ENCODE measurements around the gene MDP1.

Gene MDP1

DNA sequence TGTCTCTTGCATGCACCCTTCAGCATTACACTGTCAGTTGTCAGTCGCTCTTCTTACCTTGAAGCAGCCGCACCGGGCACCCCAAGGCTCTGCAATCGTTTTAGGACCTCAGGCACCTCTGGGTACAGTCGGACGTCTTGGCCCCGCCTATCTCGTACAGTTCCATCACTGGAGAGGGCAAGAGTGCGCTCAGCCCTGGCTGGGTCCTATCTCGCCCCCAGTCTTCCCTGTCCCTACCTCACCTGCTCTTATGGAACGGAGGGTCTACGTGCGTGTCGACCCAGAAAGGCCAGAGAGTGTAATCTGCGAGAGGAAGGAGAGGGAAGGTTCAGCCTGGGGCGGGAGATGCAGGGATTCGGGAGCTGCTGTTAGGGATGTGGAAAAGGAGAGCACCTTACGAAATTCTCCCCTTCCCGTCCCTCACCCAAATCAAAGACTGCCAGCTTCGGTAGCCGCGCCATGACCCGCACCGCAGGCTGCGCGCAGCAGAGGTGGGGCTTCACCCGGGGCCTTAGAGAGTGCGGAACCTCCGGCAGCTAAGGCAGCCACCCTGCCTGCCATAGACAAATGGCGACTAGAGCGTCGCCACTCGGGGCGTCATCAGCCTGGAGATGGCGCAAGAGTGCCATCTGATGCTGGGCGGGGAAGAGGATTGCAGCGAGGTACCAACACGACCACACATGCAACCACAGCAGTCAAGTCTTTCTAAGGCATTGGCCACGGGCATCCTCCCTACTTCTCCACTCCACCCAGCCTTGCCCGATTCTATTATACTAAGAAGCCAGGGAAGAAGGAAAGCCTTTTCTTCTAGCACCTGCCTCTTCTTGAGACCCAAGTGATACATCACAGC, at the start of gene MDP1:
Gene MDP1 (minus strand): TSS at position 572 of the 850 bp plus-strand sequence. CDS start 111 bp downstream, at position 461.
- peak; percentile 77 to 78 for DNase-seq

DNA sequence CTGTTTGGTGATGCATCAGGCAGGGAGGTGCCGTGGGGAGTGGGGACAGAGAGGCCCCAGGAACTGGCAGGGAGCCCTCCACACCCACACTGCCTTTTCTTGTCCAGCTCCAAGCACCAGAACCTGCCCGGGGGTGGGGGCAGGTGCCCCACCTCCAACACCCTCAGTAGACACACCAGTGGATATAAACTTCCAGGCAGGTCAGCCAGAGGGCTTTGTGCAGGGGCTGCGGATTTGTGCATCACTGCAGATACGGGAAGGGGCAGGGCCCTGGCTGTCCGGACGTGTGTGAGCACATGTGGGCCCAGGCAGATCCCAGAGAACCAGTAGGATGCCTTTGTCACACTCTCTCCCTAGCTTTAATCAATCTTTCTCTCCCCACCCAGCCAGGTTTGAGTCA, 48.4 kb upstream of the MDP1 start:
- no peak for DNase-seq

DNA sequence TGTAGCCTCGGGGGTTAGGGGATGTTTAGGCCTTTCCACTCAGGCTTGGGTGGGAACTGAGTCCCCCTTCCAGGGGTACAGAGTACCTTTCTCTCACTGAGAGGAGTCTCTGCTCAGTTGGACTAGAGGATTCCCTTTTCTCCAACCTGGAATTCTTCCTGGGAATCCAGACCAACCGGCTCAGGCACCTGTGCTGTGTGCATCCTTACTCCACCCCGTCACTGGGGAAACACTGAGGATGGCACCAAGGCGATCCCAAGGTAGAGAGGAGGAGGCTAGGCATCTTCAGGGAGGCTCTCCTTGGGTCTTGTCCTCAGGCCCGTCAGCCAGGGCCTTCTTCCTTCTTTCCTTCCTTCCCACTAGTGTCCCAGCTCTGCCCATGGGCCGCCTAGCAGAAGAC, 48.0 kb upstream of the MDP1 start:
- DNase-seq, result no peak

DNA sequence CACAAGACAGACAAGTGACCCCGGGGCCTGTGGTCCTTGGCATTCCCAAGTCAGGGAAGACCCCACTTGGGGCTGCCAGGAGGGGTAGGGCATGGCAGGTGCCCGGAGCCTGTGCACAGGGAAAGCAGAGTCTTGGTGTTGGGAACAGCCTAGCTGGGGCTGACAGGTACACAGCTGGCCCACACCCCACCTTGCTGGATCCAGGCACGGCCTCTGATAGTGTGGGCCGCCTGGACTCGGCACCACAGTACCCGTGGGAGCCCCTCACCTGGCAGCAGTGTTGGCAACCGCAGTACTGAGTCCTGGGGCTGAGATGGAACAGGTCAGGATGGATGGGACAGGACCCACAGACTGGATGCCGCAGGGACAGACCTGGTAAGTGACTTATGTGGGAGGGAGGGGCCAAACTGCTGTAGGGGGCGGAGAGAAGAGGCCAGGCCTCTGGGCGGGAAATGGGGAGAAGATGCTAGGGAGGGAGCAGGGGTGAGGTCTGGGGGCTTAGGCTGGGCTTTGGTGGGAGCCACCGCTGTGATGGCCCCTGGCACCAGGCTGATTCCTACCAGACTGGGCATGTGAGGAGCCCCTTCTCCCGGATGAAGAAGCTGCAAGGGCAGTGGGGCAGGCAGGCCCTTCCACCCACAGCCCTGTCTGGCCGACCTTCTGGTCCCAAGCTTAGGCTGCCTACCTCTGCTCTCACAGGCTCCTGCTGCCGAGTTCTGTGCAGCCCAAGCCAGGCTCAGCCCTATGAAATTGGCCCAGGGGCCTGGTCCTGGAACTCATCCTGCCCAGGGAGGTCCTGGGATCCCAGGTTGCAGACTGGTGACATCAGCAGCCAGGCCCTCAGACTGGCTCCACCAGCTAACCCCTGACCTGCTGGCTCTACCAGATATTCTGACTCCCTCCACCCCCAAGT, 47.2 kb upstream of the MDP1 start, which contains the start of gene TGM1:
Gene TGM1 (minus strand): TSS at position 357 of the 913 bp plus-strand sequence. CDS start 825 bp downstream, outside the sequence.
- DNase-seq, result no peak

DNA sequence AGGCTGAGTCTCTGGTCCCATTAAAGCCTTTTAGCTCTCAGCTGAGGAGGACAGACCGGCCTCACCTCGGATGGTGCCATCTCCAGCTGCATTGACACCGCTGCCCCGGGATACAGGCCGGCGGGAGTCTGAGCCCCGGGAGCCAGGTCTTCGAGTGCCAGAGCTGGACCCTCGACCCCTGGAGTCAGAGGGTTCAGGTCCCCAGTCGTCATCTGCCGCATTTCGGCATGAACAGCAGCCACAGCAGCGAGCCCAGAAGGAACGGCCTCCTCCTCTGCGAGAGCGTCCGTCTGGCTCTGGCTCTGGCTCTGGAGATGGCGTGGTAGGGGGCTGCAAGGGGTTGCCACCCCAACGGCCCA, 46.1 kb upstream of the MDP1 start:
- no peak for DNase-seq

DNA sequence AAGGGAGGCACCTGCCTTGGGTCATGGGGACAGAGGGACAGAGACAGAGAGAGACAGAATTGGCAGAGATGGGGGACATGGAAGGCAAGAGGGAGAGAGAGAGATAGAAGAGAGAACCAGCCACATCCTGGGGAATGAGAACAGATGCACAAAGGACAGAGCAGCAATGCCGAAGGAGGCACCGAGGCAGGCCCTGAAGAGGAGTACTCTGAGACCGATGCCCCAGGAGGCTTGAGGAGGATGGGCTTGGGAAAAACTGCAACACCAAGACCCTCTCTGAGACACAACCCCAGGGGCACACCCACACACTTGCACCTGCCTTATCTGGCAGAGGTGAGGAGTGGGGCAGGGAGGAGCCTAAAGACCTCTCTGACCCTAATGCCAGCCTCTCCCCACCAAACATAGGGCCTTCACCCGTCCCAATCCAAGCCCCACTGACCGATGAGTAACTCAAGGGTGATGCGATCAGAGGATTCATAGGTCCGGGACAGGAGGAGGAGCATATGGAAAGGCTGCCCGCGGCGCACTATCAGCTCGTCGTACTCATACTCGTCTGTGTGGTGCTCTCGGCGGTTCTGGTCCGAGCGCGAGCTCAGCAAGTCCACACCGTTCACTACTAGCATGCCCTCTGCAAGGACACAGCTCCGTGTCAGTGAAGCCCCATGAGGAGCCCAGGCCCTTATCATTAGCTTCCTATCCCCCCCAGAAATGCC, 45.5 kb upstream of the MDP1 start:
- DNase-seq, result no peak

DNA sequence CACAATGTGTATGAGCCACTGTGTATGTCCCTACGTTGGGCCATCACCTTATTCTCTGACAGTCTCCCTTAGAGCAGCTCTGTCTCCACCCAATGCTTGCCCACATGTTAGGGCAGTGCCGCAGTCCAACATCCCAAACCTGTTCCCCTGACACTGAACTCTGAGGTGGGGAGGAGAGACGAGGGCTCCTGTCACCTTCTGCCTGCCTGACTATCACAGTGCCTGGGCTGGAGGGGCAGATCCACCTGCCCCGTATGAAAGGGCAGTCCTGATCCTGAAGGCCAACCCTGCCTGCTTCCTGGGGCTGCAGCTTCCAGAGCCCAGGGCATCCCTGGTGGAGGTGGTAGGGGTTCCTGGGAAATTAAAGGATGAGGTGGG, 44.9 kb upstream of the MDP1 start:
- DNase-seq, result no peak

DNA sequence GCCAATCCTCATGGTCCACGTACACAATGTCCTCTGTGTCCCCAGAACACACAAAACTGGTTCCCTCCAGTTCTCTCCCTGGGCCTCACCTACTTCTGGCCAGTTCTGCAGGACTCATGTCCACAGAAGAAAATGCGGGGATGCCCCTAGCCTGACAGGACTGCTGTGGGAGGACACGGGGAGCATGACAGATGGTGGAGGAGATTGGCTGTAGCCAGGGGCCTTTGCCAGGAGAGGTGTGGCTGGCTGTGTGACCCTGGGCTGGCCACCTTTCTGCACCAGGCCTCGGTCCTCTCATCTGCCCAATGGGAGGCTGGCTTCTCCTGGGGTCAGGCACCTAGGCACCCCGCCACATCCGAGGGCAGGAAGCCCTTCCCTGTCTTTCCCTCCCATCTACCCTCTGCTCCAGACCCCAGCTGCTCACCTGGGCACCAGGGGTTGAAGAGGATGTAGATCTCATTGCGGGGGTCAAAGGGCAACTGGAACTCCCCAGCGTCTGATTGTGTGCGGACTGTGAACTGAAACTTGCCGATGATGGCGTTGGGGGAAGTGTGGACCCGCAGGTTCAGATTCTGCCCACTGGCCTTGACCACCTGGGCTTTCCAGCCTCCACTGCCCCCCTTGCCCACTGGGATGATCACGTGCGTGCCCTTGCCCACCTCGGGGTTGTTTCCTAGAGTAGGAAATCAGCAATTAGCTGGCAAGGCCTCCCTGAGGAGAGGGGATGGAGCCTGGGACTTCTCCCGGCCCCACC, 44.3 kb upstream of the MDP1 start:
- no peak for DNase-seq

DNA sequence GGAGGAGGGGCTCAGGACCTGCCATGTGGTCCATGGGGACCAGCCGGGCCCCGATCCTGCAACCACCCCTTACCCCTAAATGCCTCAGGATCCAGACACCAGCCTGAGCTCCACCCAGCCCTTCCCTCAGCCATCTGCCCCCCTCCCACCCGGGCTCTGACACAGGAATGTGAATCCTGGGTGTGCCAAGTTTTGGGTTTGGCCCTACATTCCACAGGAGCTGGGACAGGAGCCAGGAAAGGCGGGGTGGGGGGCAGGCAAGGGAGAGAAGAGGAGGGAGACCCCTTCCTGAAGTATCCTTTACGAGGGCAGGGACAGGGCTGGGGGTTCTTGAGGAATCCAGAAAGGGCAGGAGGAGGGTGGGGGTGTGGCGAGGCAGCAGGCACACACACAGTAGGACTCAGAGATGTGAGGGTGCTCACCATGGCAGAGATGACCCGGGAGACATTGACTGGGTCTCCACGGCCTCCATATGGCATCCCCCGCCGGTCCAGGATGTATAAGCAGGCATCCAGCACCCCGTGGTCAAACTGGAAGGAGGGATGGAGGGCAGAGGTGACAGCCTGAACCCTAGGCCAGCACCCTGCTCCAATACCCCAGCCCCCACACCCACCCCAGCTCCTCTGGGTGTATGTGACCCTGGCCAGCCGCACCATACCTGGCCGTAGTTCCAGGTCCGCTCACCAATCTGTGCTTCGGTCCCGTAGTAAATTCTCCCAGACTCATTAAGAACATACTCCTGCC, 43.6 kb upstream of the MDP1 start:
- DNase-seq, result no peak

DNA sequence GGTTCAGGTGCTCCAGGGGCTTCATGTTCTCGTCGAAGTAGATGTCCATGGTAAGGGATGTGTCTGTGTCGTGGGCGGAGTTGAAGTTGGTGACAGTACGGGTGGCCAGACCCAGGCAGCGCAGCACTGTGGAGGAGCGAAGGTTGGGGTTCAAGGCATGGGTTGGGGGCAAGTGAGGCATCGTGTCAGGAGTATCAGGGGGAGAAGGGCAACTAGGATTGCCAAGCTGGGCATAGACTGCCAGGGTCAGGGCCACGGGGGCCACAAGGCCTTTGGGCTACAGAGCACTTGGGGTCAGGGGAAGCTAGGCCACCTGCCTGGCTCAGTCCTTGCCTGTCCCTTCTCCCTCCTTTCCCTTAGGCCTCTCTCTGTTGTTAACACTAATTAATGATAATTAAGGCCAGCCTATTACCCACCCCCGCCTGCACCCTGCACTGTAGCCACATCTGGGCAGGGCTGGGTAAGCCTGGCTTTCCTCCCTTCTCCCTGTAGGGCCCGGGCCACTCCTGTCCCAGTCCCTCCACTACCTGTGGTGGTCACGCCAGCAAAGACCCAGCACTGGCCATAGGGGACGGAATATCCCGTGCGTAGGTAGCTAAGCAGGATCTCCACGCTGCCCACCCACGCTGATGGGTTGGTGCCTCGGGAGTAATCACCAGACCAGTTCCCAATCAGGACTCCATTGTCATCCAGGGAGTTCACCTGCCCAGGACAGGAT, 42.8 kb upstream of the MDP1 start:
- DNase-seq, result no peak

DNA sequence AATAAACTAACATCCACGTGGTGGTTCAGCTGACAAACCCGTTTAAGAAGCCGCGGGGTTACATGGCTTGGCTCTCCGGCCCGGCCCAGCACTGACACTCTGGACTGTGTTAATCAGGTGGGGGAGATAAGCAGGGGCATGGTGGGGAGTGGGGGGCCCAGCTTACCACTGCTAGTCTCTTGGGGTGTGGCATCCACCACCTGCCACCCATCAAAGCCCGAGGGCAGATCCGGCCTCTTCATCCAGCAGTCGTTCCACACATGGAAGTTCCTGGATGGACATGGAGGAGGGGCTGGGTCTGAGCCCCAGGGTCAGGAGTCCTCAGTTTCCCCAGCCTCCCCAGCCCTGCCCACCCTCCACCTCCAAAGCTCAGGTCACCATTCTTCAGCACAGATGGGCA, 42.3 kb upstream of the MDP1 start:
- DNase-seq, result no peak

DNA sequence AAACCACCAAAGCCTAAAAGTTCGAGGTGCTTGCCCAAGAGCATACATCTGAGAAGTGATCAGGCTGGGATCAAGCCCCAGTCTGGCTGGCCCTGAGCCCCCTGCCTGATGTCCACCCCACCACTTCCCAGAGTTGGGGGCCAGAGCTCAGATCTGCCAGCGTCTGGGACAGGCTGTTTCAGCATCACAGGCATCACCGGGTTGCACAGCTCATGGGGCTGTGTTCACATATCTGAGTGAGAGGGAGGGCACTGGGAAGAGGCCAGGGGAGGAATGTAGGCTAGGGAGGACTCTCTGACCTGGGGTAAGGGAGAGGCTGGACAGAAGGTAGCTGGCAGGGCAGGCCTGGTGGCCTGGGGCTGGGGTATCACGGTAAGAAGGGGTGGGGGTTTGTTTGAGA, 41.1 kb upstream of the MDP1 start:
- no peak for DNase-seq

DNA sequence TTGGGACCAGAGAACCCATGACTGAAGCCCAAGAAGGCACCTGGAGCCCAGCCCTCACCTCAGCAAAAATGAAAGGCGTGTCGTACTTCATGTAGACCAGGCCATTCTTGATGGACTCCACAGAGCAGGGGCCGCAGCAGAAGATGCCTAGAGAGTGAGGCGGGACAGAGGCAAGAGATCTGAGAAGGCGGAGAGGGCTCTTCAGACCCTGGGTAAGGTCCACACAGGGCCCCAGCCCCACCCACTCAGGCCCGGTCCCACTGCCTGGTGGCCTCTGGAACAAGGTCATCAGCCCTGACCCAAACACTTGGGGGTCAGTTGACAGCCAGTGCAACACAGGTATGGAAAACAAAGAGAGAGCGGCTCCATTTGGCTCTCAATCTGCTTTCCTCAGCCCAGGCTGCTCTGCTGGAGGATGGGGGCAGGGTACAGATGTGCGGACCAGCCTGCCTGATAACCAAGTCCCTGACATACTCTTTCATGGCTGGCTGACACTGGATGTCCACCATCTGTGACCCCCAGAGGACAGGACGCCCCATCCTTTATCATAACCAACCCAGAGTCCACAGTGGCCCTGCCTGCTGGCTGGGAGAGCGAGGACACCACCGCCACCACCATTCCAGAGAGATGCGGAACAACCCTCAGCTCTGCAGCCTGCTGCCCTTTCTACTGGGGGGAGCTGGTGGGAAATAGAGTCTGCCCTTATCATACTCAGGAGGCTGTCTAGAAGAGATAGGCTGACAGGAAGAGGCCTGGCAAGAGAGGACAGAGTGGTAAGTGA, 40.3 kb upstream of the MDP1 start:
- no peak for DNase-seq

DNA sequence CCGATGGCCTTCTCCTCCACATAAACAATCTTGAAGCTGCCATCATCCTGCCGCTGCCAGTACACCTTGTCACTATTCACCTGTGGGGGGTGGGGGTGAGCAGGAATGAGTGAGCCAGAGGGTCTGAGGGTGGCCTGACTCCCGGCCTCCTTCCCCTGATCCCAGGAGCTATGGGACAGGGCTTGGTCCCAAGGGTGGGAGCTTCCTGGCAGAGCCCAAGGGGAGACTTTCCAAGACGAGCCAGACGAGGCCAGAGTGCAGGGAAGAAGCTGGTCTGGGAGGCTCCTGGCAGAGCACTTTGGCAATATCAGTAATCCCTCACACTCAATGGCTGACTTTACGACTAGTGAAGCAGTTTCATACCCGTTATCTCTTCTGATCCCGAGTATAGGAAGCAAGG, 39.6 kb upstream of the MDP1 start:
- DNase-seq, result no peak

DNA sequence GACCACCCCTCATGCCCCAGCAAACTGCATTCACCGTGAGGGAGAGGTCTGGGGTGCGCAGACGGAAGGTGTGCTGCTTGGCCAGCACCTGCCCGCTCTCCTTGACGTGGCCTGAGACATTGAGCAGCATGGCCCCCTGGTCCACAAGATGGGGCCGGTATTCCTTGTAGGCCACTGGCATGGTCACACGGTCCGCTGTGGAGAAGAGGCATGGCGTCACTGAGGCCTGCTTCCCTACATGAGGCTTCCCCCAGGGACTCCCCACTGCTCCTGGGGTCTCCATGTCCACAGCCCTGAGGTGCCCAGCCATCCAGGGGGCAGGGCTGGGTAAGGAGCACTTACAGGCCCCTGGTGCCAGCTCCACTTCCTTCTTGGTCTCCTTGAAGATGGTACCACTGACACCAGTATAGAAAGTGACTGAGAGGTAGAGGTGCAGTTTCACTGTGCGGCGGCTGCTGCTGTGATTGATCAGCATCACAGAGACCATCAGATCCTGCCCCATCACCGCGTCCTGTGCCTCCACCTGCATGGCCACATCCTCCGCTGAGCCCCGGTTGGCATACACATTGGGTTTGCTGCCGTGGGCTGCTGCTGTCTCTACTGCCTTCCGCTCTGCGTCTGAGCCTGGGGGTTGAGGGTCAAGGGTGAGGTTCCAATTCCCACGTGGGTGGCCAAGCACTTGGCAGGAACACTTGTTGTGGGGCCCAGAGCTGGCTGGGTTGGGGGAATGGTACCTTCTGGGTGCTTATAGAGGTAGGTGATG, 38.9 kb upstream of the MDP1 start:
- no peak for DNase-seq

DNA sequence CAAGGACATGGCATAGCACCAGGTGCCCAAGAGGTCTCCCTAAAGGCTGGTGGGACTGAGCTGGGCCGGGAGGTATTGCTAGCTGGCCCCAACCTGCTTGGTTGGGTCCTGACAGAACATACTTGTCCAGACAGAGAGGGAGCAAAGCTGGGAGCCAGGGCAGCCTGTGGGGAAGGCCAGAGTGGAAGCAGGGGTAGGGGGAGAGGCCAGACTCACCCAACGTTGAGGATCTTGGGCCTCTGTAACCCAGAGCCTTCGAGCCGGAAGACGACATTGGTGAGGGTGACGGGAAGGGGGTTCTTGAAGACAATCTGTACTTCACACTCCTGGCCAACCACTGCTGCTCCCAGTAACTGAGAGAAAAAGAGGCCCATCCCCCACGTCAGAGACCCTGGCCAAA, 38.1 kb upstream of the MDP1 start:
- no peak for DNase-seq

DNA sequence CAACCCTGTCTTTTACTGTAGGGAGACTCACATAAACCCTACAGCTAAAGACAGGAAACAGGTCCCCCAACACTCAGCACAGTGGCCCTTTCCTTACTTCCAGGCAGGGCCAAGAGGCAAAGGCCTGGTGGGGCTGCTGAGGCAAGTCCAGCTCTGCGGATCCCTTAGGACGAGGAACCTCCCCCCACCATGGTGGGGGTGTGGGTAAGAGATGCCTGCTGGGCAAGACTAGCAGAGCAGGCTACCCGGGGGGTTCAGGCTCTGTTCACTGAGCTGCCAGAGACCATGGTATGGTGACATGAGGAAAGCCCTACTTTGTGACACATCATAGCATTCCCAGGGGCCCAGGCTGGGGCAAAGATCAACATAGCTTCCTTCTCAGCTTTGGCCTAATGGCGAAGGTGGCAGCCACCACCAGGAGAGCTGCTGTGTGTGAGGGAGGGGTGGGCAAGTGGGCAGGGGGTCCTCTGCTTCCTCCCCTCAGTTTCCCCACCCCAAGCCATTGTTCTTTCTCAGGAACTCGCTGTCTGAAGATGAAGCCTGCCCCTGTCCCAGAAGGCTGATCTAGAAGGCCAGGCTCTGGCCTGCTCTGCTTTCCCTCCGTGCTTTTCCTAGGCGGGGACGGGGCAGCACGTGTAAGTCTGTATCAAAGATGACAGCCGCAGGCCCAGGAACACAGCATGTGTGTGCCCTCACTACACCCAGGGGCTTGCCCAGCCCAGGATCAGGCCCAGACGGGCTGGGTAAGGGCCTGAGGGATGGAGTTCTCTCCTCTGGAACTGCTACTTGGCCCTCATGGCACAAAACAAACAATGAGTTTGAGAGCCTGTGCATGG, 36.6 kb upstream of the MDP1 start:
- DNase-seq, result no peak

DNA sequence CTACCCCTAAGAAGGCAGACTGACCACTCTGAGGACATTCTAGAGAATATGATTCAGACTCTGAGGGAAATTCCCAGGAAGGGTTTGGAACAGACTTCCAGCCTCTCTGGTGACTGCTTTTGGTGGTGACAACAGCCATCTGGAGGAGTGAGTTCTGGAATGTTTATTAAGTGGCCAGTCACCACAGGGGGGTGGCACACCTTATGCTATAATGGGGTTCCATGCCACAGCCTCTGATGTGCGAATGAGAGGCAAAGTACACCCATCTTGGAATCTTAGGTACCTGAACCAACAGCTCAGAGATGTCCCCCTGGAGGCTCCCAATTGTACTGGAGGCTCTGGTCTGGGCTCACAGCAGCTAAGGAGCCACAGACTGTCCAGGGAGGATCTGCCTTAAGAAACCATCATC, 36.0 kb upstream of the MDP1 start:
- DNase-seq, result no peak

DNA sequence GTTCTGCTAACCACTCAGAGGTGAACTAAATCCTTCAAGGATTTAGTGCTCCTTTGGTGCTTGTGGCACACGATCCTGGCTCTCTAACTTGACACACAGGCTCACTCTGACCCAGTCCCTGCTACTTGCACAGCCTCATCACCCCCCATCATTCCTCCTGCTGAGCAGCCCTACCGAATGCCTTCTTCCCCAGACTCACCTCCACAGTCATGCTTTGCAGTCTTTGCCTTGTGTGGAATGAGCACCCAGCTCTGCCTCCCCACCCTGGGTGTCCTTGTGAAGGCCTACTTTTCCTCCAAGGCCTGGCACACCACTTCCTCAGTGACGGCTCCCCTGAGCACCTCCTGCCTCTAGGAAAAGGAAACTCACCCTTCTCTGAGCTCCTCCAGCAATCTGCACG, 34.5 kb upstream of the MDP1 start:
- DNase-seq, result no peak
